Measurements from ENCODE around the gene SCN8A.

The SCN8A gene

DNA sequence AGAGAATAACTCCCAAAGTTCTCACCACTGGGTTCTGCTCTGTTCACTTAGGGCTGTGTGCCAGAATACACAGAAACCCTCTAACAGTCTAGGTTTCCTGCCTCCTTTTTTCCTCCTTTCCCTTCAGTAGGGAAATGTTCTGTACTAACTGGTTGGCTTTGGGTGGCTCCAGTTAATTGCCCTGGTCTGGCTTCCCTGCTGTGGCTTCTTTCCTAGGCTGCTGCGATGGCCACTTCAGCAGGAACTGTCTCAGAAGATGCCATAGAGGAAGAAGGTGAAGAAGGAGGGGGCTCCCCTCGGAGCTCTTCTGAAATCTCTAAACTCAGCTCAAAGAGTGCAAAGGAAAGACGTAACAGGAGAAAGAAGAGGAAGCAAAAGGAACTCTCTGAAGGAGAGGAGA is 115.2 kb downstream of the SCN8A start:
- Histone ChIP-seq H3K4me3 (ENCODE audit: low read depth, low read length) (no peak overlapping the region), H3K36me3 (ENCODE audit: insufficient read depth, low read length) (peaks cover 9% of the 10 kb centered on the region; the same call in 1 of the 2 replicates), H2AFZ (ENCODE audit: low read length, unreplicated experiment) (no peak overlapping the region), H3K27ac (ENCODE audit: low read depth, low read length) (no peak overlapping the region), H3K79me2 (ENCODE audit: control insufficient read depth, insufficient read depth, low read length, unreplicated experiment) (no peaks in the 10 kb centered on the region), H3K4me1 (ENCODE audit: control insufficient read depth, insufficient read depth, low read length, unreplicated experiment) (peaks cover 12% of the 10 kb centered on the region), H3K27me3 (ENCODE audit: insufficient read depth, low read length) (no peaks in the 10 kb centered on the region)

GRCh38 chr12:51714666-51715065 is 123.6 kb downstream of the SCN8A start:
- peak overlapping the region; percentile 21 for H3K27ac ChIP-seq (ENCODE audit: low read depth, low read length)
- no peaks in the 10 kb centered on the region for H3K36me3 ChIP-seq (ENCODE audit: insufficient read depth, low read length)
- no peak overlapping the region for H3K4me3 ChIP-seq (ENCODE audit: low read depth, low read length)
- no peaks in the 10 kb centered on the region for H3K79me2 ChIP-seq (ENCODE audit: control insufficient read depth, insufficient read depth, low read length, unreplicated experiment)
- no peak overlapping the region for H2AFZ ChIP-seq (ENCODE audit: low read length, unreplicated experiment)
- H3K27me3 ChIP-seq (ENCODE audit: insufficient read depth, low read length): no peaks in the 10 kb centered on the region
- H3K4me1 ChIP-seq (ENCODE audit: control insufficient read depth, insufficient read depth, low read length, unreplicated experiment): peaks cover 11% of the 10 kb centered on the region

DNA sequence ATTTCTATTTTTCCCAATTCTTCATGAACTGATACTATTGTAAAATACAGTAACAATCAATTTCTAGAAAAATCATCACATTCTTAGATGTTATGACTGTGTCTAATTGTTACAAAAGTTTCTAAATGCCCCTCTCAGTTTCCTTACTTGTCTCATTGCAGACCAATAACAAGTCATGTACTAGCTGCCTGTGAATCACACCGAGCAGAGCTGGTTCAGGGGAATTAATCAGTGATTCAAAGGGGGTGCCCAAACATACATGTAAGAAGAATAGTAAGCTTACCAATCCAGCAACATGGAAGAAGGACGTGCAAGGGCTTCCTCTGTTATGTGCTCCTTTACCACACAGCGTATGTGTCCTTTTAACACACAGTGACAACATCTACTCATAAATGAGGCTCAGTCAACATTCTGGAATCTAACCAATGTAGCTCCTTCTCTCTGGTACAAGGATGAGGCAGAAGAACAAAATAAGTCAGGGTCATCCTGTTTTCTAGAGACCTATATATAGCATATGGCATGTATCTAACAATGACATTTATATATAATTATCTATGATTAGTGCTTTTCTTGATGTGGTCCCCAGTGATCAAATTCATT is 126.4 kb downstream of the SCN8A start:
- Histone ChIP-seq H3K4me3 (ENCODE audit: low read depth, low read length) (no peak overlapping the region), H3K27me3 (ENCODE audit: insufficient read depth, low read length) (no peaks in the 10 kb centered on the region), H2AFZ (ENCODE audit: low read length, unreplicated experiment) (no peak overlapping the region), H3K36me3 (ENCODE audit: insufficient read depth, low read length) (0 out of 2 replicates have a peak, but pooled peaks cover 3% of the 10 kb centered on the region), H3K4me1 (ENCODE audit: control insufficient read depth, insufficient read depth, low read length, unreplicated experiment) (peaks cover 11% of the 10 kb centered on the region), H3K27ac (ENCODE audit: low read depth, low read length) (no peak overlapping the region), H3K79me2 (ENCODE audit: control insufficient read depth, insufficient read depth, low read length, unreplicated experiment) (no peaks in the 10 kb centered on the region)

DNA sequence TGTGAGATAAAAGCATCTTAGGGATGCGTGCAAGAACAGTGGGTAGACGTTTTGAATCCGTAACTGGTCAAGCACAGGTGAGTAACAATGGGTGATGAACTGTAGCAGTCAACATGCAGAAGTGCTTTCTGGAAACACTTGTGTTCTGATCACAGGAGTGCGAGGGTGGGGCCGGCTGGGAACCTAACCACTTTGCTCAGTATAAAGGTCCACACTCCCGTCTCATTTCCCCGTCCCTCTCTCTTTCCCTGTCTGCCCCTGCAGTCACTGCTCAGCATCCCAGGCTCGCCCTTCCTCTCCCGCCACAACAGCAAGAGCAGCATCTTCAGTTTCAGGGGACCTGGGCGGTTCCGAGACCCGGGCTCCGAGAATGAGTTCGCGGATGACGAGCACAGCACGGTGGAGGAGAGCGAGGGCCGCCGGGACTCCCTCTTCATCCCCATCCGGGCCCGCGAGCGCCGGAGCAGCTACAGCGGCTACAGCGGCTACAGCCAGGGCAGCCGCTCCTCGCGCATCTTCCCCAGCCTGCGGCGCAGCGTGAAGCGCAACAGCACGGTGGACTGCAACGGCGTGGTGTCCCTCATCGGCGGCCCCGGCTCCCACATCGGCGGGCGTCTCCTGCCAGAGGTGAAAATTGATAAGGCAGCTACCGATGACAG is 130.4 kb downstream of the SCN8A start:
- Histone ChIP-seq H3K4me3 (ENCODE audit: low read depth, low read length) (peak overlapping the region; percentile 55), H2AFZ (ENCODE audit: low read length, unreplicated experiment) (no peak overlapping the region), H3K36me3 (ENCODE audit: insufficient read depth, low read length) (0 out of 2 replicates have a peak, but pooled peaks cover 3% of the 10 kb centered on the region)

GRCh38 chr12:51722431-51722830 is 131.4 kb downstream of the SCN8A start:
- H3K27me3 ChIP-seq (ENCODE audit: insufficient read depth, low read length): no peaks in the 10 kb centered on the region
- no peak overlapping the region for H2AFZ ChIP-seq (ENCODE audit: low read length, unreplicated experiment)
- H3K36me3 ChIP-seq (ENCODE audit: insufficient read depth, low read length): 0 out of 2 replicates have a peak, but pooled peaks cover 3% of the 10 kb centered on the region
- H3K27ac ChIP-seq (ENCODE audit: low read depth, low read length): no peak overlapping the region
- H3K4me3 ChIP-seq (ENCODE audit: low read depth, low read length): no peak overlapping the region
- no peaks in the 10 kb centered on the region for H3K4me1 ChIP-seq (ENCODE audit: control insufficient read depth, insufficient read depth, low read length, unreplicated experiment)
- H3K79me2 ChIP-seq (ENCODE audit: control insufficient read depth, insufficient read depth, low read length, unreplicated experiment): no peaks in the 10 kb centered on the region

More for the DNA sequence above, 130.4 kb downstream of the SCN8A start:
- no peak overlapping the region for H3K27ac ChIP-seq (ENCODE audit: low read depth, low read length)
- no peaks in the 10 kb centered on the region for H3K4me1 ChIP-seq (ENCODE audit: control insufficient read depth, insufficient read depth, low read length, unreplicated experiment)
- no peaks in the 10 kb centered on the region for H3K27me3 ChIP-seq (ENCODE audit: insufficient read depth, low read length)
- H3K79me2 ChIP-seq (ENCODE audit: control insufficient read depth, insufficient read depth, low read length, unreplicated experiment): no peaks in the 10 kb centered on the region

DNA sequence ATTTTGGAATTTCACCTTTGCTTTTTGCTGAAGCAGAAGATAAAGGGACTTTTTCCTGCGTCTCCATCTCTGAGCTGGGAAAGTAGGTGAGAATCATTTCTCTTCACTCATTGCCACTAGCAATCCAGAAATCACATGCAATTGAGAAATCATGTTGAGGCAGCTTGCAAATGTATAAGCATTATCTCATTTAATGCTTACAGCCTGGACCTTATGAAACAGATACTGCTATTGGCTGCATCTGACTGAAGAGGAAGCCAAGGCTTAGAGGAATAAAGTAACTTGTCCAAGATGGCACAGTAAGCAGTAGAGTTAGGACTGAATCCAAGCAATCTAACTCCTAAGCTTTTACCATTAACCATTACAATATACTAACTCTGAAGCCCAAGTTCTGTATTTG is 135.1 kb downstream of the SCN8A start:
- Histone ChIP-seq H3K4me3 (ENCODE audit: low read depth, low read length) (no peak overlapping the region), H2AFZ (ENCODE audit: low read length, unreplicated experiment) (no peak overlapping the region), H3K79me2 (ENCODE audit: control insufficient read depth, insufficient read depth, low read length, unreplicated experiment) (no peaks in the 10 kb centered on the region), H3K27ac (ENCODE audit: low read depth, low read length) (no peak overlapping the region), H3K36me3 (ENCODE audit: insufficient read depth, low read length) (0 out of 2 replicates have a peak, but pooled peaks cover 3% of the 10 kb centered on the region), H3K27me3 (ENCODE audit: insufficient read depth, low read length) (no peaks in the 10 kb centered on the region), H3K4me1 (ENCODE audit: control insufficient read depth, insufficient read depth, low read length, unreplicated experiment) (peaks cover 8% of the 10 kb centered on the region)

GRCh38 chr12:51726931-51727330 is 135.9 kb downstream of the SCN8A start:
- Histone ChIP-seq H3K27me3 (ENCODE audit: insufficient read depth, low read length) (no peaks in the 10 kb centered on the region), H3K36me3 (ENCODE audit: insufficient read depth, low read length) (0 out of 2 replicates have a peak, but pooled peaks cover 3% of the 10 kb centered on the region), H2AFZ (ENCODE audit: low read length, unreplicated experiment) (no peak overlapping the region), H3K4me3 (ENCODE audit: low read depth, low read length) (no peak overlapping the region), H3K4me1 (ENCODE audit: control insufficient read depth, insufficient read depth, low read length, unreplicated experiment) (peaks cover 8% of the 10 kb centered on the region), H3K27ac (ENCODE audit: low read depth, low read length) (no peak overlapping the region), H3K79me2 (ENCODE audit: control insufficient read depth, insufficient read depth, low read length, unreplicated experiment) (no peaks in the 10 kb centered on the region)

DNA sequence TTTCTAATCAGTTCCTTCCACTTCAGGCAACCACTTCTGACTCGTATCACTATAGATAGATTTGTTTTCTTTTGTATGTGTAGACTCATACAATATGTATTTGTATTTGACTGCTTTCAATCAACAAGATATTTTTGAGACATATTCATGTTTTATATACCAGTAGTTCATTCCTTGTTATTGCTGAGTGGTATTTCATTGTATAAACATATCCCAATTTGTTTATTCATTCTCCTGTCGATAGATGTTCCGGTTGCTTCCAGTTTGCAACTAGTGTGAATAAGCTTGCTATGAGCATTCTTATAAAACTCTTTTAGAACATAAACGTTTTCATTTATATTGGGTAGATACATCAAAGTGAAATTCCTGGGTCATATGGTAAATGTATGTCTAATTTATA is 138.3 kb downstream of the SCN8A start:
- no peaks in the 10 kb centered on the region for H3K36me3 ChIP-seq (ENCODE audit: insufficient read depth, low read length)
- no peak overlapping the region for H3K4me3 ChIP-seq (ENCODE audit: low read depth, low read length)
- H2AFZ ChIP-seq (ENCODE audit: low read length, unreplicated experiment): no peak overlapping the region
- no peaks in the 10 kb centered on the region for H3K27me3 ChIP-seq (ENCODE audit: insufficient read depth, low read length)
- peaks cover 8% of the 10 kb centered on the region for H3K4me1 ChIP-seq (ENCODE audit: control insufficient read depth, insufficient read depth, low read length, unreplicated experiment)
- H3K79me2 ChIP-seq (ENCODE audit: control insufficient read depth, insufficient read depth, low read length, unreplicated experiment): no peaks in the 10 kb centered on the region
- no peak overlapping the region for H3K27ac ChIP-seq (ENCODE audit: low read depth, low read length)

DNA sequence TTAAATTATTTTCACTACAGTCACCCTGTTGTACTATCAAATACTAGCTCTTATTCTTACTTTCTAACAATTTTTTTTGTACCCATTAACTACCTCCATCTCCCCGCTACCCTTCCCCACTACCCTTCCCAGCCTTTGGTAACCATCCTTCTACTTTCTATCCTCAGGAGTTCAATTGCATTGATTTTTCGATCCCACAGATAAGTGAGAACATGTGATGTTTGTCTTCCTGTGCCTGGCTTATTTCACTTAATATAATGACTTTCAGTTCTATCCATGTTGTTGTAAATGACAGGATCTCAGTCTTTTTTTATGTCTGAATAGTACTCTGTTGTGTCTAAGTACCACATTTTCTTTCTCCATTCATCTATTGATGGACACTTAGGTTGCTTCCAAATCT is 139.7 kb downstream of the SCN8A start:
- no peaks in the 10 kb centered on the region for H3K79me2 ChIP-seq (ENCODE audit: control insufficient read depth, insufficient read depth, low read length, unreplicated experiment)
- no peaks in the 10 kb centered on the region for H3K27me3 ChIP-seq (ENCODE audit: insufficient read depth, low read length)
- no peak overlapping the region for H3K4me3 ChIP-seq (ENCODE audit: low read depth, low read length)
- H3K27ac ChIP-seq (ENCODE audit: low read depth, low read length): no peak overlapping the region
- H3K36me3 ChIP-seq (ENCODE audit: insufficient read depth, low read length): no peaks in the 10 kb centered on the region
- H2AFZ ChIP-seq (ENCODE audit: low read length, unreplicated experiment): no peak overlapping the region
- peaks cover 8% of the 10 kb centered on the region for H3K4me1 ChIP-seq (ENCODE audit: control insufficient read depth, insufficient read depth, low read length, unreplicated experiment)

- Histone ChIP-seq H3K4me3 (ENCODE audit: low read depth, low read length) (no peak overlapping the region), H3K4me1 (ENCODE audit: control insufficient read depth, insufficient read depth, low read length, unreplicated experiment) (no peaks in the 10 kb centered on the region), H2AFZ (ENCODE audit: low read length, unreplicated experiment) (no peak overlapping the region), H3K27me3 (ENCODE audit: insufficient read depth, low read length) (no peaks in the 10 kb centered on the region), H3K36me3 (ENCODE audit: insufficient read depth, low read length) (no peaks in the 10 kb centered on the region), H3K27ac (ENCODE audit: low read depth, low read length) (no peak overlapping the region), H3K79me2 (ENCODE audit: control insufficient read depth, insufficient read depth, low read length, unreplicated experiment) (no peaks in the 10 kb centered on the region)
Measured at GRCh38 chr12:51740536-51740935, 149.5 kb downstream of the SCN8A start.

DNA sequence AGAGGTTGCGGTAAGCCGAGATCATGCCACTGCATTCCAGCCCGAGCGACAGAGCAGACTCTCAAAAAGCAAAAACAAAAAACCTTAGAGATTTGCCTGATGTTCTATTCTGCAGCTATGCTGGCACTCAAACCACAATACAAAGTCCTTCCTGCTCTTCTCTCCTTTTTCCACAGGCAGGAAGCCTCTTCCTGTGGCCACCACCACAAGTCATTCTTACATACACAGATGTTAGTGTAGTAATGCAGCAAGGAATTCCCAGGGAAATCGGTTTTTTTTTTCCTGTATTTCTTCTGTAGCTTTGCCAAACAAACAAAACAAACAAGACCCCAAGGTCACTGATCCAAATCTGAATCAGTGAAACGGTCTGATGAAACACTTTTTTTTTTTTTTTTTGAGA is 153.2 kb downstream of the SCN8A start:
- no peaks in the 10 kb centered on the region; the same call in 1 of the 2 replicates for H3K36me3 ChIP-seq (ENCODE audit: insufficient read depth, low read length)
- no peak overlapping the region for H3K4me3 ChIP-seq (ENCODE audit: low read depth, low read length)

More for the DNA sequence above, 153.2 kb downstream of the SCN8A start:
- no peaks in the 10 kb centered on the region for H3K79me2 ChIP-seq (ENCODE audit: control insufficient read depth, insufficient read depth, low read length, unreplicated experiment)
- H3K27ac ChIP-seq (ENCODE audit: low read depth, low read length): no peak overlapping the region
- no peak overlapping the region for H2AFZ ChIP-seq (ENCODE audit: low read length, unreplicated experiment)
- H3K4me1 ChIP-seq (ENCODE audit: control insufficient read depth, insufficient read depth, low read length, unreplicated experiment): no peaks in the 10 kb centered on the region
- no peaks in the 10 kb centered on the region for H3K27me3 ChIP-seq (ENCODE audit: insufficient read depth, low read length)

All from ACC112 (cell line).